ENCODE results near the gene SOD2. TPM values are rescaled to one million over a fixed set of nuclear protein-coding genes. Genes with fewer than 3 reads are reported as not detected.

SOD2 gene
- total RNA-seq, result 62.7 and 165 TPM in 2 replicates

DNA sequence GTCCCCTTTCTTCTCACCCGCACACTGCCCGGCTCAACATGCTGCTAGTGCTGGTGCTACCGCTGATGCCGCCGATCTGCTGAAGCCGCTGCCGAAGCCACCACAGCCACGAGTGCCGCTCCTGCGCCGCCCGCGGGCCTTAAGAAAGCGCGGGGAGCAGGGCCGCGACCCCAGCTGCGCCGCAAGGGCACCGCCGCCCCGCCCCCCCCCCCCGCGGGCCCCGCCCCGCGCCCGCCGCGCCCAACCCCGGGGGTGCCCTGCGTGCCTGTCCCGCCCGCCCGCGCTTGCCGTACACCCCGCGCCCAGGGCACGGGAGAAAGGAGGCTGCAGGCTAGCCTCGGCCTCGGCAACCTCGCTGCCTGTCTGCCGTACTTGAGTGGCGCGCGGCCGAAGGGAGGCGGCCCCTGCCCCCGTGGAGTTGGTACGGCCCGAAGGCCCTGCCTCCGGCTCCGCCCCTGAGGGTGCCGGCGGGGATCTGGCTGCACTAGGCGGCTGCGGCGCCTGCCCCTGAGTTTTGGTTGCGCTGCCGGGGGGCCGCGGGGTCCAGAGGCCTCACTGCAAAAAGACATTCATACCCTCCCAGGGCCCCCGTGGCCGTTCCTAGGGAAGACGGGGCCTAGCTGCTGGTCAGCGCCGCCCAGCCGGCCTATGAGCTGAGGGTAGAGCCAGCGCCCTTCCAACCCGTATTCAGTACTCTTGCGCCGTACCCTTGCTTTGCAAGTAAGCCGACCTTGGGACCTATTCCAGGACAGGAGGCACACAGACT is at the start of gene SOD2:
SOD2 (minus strand) TSS at position 114 of the 766 bp plus-strand sequence; CDS start at position 40, 74 bp downstream.

DNA sequence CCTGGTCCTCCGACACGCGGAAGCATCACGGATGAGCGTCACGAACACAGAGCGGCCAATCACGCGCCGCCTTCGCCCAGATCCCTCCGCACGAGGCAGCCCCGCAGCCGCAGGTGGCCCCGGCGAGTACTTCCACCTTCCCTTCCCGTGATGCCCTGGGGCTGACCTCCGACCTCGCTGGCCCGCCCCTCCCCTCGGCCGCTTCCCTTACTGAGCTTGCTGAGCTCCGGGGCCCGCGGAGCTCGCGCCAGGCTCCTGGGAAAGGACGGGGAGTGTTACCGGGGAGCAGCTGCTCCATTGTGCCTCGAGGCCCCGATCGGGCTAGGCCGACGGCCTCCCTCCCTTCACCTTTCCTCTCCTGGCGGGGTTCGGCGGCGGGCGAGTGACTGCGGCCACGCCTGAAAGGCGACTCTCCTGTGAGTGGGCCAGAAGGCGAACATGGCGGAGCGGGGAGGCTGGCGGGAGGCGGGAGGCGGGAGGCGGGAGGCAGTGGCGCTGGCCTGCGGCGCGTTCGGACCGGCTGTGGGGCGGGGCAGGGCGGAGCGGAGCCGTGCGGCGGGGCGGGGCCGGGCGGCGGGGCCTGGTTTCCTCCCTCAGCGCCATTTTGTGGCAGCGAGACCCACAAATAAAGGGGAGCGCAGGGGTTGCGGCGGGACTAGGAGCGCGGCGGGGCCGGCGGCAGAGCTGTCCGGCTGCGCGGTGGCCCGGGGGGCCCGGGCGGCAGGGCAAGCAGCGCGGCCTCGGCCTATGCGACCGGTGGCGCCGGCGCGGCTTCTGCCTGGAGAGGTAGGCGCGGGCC is 34.1 kb upstream of the SOD2 start, which contains the start of gene WTAP:
WTAP (plus strand) TSS at position 589 of the 799 bp plus-strand sequence. CDS start 8,760 bp downstream, outside the sequence.

Small RNAs within 50 kb of the gene (small RNA-seq; reads per million reads assigned to genes)
- gene RNU4ATAC18P, result not detected

Other genes starting within 250 kb of the SOD2 start
- gene WTAP, start 34.3 kb upstream of the SOD2 start, total RNA-seq, result 82.3 and 97.0 TPM in 2 replicates
- 10.8 and 38.3 TPM in 2 replicates for gene ACAT2, start 68.8 kb upstream of the SOD2 start, total RNA-seq
- 261 and 310 TPM in 2 replicates for gene TCP1, start 96.4 kb upstream of the SOD2 start, total RNA-seq
- gene MRPL18, start 97.2 kb upstream of the SOD2 start, total RNA-seq, result 64.5 and 67.9 TPM in 2 replicates
- gene PNLDC1, start 107.0 kb upstream of the SOD2 start, total RNA-seq, result 0.38 TPM in 1 of 2 replicates, not detected in the other
- not detected in 2 replicates for gene MAS1, start 197.7 kb upstream of the SOD2 start, total RNA-seq

All from vein endothelial cell (primary cell).